ENCODE data around the gene LAMC1.

The LAMC1 gene

DNA sequence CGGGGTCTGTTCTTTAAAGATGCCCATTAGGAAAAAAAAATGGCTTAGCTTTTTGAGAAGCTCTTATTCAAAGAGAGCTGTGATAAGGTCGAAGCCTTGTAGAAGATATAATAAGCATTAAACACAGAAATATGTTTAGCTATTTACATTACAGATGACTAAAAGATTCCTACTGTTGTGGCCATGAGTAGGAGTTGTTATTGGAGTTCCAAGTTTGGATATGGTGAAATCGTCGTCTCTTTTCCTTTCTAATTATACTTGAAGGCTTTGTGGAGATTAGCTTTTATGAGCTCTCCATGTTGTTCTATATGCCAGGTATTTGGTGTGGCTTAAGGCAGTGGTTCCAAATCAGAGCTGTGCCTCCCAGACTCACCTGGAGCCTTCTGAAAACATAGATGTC, 82.9 kb downstream of the LAMC1 start:
- Mint-ChIP-seq H3K27ac (no peak overlapping the region), H3K36me3 (ENCODE audit: low read depth) (no peaks in the 10 kb centered on the region), H3K4me1 (ENCODE audit: low read depth) (peaks cover 14% of the 10 kb centered on the region), H3K4me3 (no peak overlapping the region), H3K9me3 (no peaks in the 10 kb centered on the region), H3K27me3 (no peaks in the 10 kb centered on the region)
- intact Hi-C loops (cut with micrococcal nuclease), result no loop called here

DNA sequence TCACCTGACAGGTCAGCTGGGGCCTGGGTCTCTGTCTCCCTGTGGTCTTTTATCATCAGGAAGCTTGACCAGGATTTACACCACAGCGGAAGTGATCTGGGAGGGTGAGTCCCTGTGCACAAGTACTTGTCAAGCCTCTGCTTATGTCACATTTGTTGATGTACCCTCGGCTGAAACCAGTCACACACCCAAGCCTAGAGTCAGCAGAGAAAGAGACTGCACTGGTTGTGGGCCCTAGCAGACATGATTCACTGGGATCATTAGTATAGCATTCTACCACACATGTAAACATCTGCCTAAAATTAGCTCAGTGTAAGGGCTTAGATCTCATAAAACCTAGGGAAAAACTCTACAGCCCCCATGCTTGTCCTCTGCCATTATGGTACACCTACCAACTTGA, 83.5 kb downstream of the LAMC1 start:
- peaks cover 11% of the 10 kb centered on the region for H3K4me1 Mint-ChIP-seq (ENCODE audit: low read depth)
- H3K4me3 Mint-ChIP-seq, result no peak overlapping the region
- no peaks in the 10 kb centered on the region for H3K27me3 Mint-ChIP-seq
- intact Hi-C loops (cut with micrococcal nuclease), result no loop called here
- H3K27ac Mint-ChIP-seq, result no peak overlapping the region
- no peaks in the 10 kb centered on the region for H3K9me3 Mint-ChIP-seq
- H3K36me3 Mint-ChIP-seq (ENCODE audit: low read depth), result no peaks in the 10 kb centered on the region

GRCh38 chr1:183110326-183110880, 87.2 kb downstream of the LAMC1 start:
- H3K36me3 Mint-ChIP-seq (ENCODE audit: low read depth), result no peaks in the 10 kb centered on the region
- intact Hi-C loops (cut with micrococcal nuclease), result no loop called here
- H3K4me3 Mint-ChIP-seq, result no peak overlapping the region
- H3K4me1 Mint-ChIP-seq (ENCODE audit: low read depth), result no peaks in the 10 kb centered on the region
- H3K27ac Mint-ChIP-seq, result no peak overlapping the region
- H3K9me3 Mint-ChIP-seq, result no peaks in the 10 kb centered on the region
- H3K27me3 Mint-ChIP-seq, result no peaks in the 10 kb centered on the region

DNA sequence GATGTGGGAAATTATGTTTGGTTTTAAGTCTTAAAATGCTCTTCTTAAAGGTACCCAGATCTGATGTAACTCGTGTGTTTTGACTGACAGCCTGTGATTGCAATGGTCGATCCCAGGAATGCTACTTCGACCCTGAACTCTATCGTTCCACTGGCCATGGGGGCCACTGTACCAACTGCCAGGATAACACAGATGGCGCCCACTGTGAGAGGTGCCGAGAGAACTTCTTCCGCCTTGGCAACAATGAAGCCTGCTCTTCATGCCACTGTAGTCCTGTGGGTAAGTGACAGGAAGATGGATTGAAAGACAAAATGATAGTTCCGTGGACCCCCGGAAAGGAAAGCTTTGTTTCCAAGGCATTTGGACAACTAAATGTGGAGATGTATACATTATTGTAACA, 91.2 kb downstream of the LAMC1 start:
- H3K4me3 Mint-ChIP-seq, result no peak overlapping the region
- intact Hi-C loops (cut with micrococcal nuclease), result no loop called here
- no peaks in the 10 kb centered on the region for H3K9me3 Mint-ChIP-seq
- H3K4me1 Mint-ChIP-seq (ENCODE audit: low read depth), result no peaks in the 10 kb centered on the region
- H3K27ac Mint-ChIP-seq, result no peak overlapping the region
- H3K36me3 Mint-ChIP-seq (ENCODE audit: low read depth), result no peaks in the 10 kb centered on the region
- H3K27me3 Mint-ChIP-seq, result no peaks in the 10 kb centered on the region

DNA sequence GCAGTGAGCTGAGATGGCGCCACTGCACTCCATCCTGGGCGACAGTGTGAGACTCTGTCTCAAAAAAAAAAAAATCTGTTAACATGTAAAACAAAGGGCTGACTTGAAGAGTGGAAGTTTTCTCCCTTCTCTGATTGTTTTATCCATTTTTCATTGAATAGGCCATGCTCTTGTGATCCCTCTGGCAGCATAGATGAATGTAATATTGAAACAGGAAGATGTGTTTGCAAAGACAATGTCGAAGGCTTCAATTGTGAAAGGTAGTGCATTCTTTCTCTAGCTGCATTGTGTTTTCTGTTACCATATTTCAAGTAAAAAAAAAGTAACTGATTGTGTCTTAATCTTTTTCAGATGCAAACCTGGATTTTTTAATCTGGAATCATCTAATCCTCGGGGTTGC, 93.2 kb downstream of the LAMC1 start:
- Mint-ChIP-seq H3K27ac (no peak overlapping the region), H3K4me3 (no peak overlapping the region)

DNA sequence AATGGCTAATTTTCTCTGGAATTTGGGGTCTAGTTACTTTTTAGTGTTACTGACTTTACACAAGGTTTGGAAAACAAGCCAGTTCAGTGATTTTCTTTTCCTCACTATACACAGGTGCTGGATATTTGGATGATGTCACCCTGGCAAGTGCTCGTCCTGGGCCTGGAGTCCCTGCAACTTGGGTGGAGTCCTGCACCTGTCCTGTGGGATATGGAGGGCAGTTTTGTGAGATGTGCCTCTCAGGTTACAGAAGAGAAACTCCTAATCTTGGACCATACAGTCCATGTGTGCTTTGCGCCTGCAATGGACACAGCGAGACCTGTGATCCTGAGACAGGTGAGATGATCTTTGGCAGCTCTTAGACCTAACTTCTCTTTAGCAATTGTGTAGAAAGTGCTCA, 98.4 kb downstream of the LAMC1 start:
- Mint-ChIP-seq H3K27ac (no peak overlapping the region), H3K9me3 (no peaks in the 10 kb centered on the region), H3K36me3 (ENCODE audit: low read depth) (peaks cover 7% of the 10 kb centered on the region), H3K4me3 (no peak overlapping the region), H3K27me3 (no peaks in the 10 kb centered on the region), H3K4me1 (ENCODE audit: low read depth) (no peaks in the 10 kb centered on the region)
- intact Hi-C loops (cut with micrococcal nuclease), result no loop called here

More for the DNA sequence above, 93.2 kb downstream of the LAMC1 start:
- H3K27me3 Mint-ChIP-seq, result no peaks in the 10 kb centered on the region
- no peaks in the 10 kb centered on the region for H3K9me3 Mint-ChIP-seq
- intact Hi-C loops (cut with micrococcal nuclease), result no loop called here
- no peaks in the 10 kb centered on the region for H3K4me1 Mint-ChIP-seq (ENCODE audit: low read depth)
- no peaks in the 10 kb centered on the region for H3K36me3 Mint-ChIP-seq (ENCODE audit: low read depth)

DNA sequence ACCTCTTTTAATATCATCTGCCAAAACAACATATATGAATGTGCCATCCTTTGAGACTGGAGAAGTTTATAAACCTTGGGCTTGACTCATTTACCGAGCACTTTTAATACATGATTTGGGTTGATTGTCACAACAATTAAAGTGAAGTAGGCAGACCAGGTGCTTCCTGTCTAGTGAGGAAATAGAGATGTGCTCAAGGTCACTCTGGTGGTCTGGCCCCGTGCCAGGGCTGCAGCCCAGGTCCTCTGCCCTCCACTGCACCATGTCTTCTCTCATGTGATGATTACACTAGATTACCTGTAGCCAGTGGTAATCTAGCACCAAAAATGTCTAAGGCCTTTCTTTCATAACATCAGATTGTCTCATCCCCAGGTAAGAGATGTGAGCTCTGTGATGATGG, 101.0 kb downstream of the LAMC1 start:
- Mint-ChIP-seq H3K36me3 (ENCODE audit: low read depth) (peaks cover 13% of the 10 kb centered on the region), H3K9me3 (no peaks in the 10 kb centered on the region), H3K27me3 (no peaks in the 10 kb centered on the region), H3K27ac (no peak overlapping the region), H3K4me1 (ENCODE audit: low read depth) (no peaks in the 10 kb centered on the region), H3K4me3 (no peak overlapping the region)
- intact Hi-C loops (cut with micrococcal nuclease), result no loop called here

DNA sequence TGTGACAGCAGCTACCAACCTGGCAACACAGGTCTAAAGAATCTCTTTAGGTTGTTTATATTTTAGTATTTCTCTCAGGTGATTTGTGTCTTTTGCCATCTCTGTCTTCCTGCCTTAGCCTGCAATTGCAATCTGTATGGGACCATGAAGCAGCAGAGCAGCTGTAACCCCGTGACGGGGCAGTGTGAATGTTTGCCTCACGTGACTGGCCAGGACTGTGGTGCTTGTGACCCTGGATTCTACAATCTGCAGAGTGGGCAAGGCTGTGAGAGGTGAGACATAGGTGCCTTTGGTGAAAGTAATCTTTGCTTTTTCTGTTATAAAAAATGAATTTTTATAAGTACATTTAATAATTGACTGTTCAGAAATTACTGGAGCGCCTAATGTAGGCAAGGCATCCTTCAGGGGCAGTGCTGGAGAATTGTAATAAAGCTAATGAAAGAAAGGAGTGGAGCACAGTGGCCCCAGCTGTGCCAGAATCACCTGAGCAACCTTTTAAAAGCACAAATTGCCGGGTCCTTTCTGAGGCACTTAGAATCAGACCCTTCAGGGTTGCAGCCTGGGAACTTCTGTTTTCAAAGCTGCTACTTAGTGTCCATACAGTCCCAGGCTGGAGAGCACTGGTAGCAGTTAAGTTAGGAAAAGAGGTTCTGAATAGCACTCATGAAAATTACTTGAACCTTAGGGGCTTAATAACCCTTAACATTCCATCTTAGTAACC, 102.2 kb downstream of the LAMC1 start:
- intact Hi-C loops (cut with micrococcal nuclease), result no loop called here

DNA sequence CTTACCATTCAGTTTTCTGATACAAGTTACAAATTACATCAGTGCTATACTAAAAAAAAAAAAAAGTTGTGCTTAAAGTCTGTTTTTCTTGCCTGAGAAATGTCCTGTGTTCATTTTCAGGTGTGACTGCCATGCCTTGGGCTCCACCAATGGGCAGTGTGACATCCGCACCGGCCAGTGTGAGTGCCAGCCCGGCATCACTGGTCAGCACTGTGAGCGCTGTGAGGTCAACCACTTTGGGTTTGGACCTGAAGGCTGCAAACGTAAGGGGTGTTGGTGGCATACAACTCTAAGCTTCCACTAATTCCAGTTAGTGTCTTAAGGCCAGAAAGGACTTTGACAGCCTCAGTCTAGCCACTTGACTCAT, 102.8 kb downstream of the LAMC1 start:
- H3K4me3 Mint-ChIP-seq, result no peak overlapping the region
- intact Hi-C loops (cut with micrococcal nuclease), result no loop called here
- H3K9me3 Mint-ChIP-seq, result no peaks in the 10 kb centered on the region
- H3K27me3 Mint-ChIP-seq, result no peaks in the 10 kb centered on the region
- no peak overlapping the region for H3K27ac Mint-ChIP-seq
- no peaks in the 10 kb centered on the region for H3K4me1 Mint-ChIP-seq (ENCODE audit: low read depth)
- H3K36me3 Mint-ChIP-seq (ENCODE audit: low read depth), result peaks cover 13% of the 10 kb centered on the region

More for the DNA sequence above, 102.2 kb downstream of the LAMC1 start:
- H3K27me3 Mint-ChIP-seq, result no peaks in the 10 kb centered on the region
- H3K4me3 Mint-ChIP-seq, result no peak overlapping the region
- no peaks in the 10 kb centered on the region for H3K9me3 Mint-ChIP-seq
- peaks cover 13% of the 10 kb centered on the region for H3K36me3 Mint-ChIP-seq (ENCODE audit: low read depth)
- no peak overlapping the region for H3K27ac Mint-ChIP-seq
- no peaks in the 10 kb centered on the region for H3K4me1 Mint-ChIP-seq (ENCODE audit: low read depth)

DNA sequence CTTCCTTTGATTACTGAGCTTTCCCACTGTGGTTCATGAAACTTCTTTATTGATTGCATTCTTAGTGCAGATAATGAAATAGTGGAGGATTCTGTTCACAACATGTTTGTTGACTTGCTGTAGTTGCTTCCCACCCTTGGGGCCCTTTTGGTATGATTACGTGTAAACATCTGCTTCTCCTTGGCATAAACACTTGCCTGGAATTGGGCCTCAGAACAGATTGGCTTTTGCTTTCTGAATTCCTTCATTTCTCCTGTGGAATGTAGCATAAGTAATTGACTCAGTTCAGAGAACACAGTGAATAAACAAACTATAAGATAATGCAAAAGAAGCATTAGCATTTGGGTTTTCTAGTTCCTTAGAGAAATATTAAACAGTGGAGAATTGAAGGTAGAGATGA, 103.3 kb downstream of the LAMC1 start:
- Mint-ChIP-seq H3K4me3 (no peak overlapping the region), H3K9me3 (no peaks in the 10 kb centered on the region), H3K4me1 (ENCODE audit: low read depth) (no peaks in the 10 kb centered on the region), H3K36me3 (ENCODE audit: low read depth) (peaks cover 13% of the 10 kb centered on the region), H3K27ac (no peak overlapping the region), H3K27me3 (no peaks in the 10 kb centered on the region)
- intact Hi-C loops (cut with micrococcal nuclease), result no loop called here

- no peaks in the 10 kb centered on the region for H3K4me1 Mint-ChIP-seq (ENCODE audit: low read depth)
- H3K9me3 Mint-ChIP-seq, result no peaks in the 10 kb centered on the region
- intact Hi-C loops (cut with micrococcal nuclease), result no loop called here
- H3K36me3 Mint-ChIP-seq (ENCODE audit: low read depth), result peaks cover 14% of the 10 kb centered on the region
- H3K4me3 Mint-ChIP-seq, result no peak overlapping the region
- no peak overlapping the region for H3K27ac Mint-ChIP-seq
- H3K27me3 Mint-ChIP-seq, result no peaks in the 10 kb centered on the region
Observed at GRCh38 chr1:183129921-183130690, 106.9 kb downstream of the LAMC1 start.

- intact Hi-C loops (cut with micrococcal nuclease), result no loop called here
- Mint-ChIP-seq H3K4me3 (no peak overlapping the region), H3K27ac (no peak overlapping the region), H3K36me3 (ENCODE audit: low read depth) (peaks cover 15% of the 10 kb centered on the region), H3K27me3 (no peaks in the 10 kb centered on the region), H3K9me3 (no peaks in the 10 kb centered on the region), H3K4me1 (ENCODE audit: low read depth) (no peaks in the 10 kb centered on the region)
Observed at GRCh38 chr1:183131166-183131565, 107.9 kb downstream of the LAMC1 start.

DNA sequence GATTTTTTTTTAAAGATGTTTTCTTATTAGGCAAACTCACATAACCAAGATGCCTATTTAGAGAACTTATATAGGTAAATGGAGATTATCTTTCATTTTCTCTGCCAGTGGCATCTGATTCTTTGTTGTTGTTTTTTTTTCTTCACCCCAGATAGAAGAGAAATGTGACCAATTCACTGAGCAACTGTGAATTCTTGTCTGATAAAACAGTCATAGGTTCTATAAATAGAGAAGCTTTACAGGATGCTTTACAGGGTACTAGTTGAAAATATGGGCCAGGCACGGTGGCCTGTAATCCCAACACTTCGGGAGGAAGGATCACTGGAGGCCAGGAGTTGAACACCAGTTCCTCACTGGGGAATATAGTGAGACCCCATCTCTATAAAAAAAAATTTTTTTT, 112.1 kb downstream of the LAMC1 start:
- Mint-ChIP-seq H3K9me3 (no peaks in the 10 kb centered on the region), H3K36me3 (ENCODE audit: low read depth) (peaks cover 8% of the 10 kb centered on the region)

GRCh38 chr1:183137782-183138181, 114.6 kb downstream of the LAMC1 start:
- H3K4me1 Mint-ChIP-seq (ENCODE audit: low read depth), result no peaks in the 10 kb centered on the region
- H3K27ac Mint-ChIP-seq, result no peak overlapping the region
- H3K4me3 Mint-ChIP-seq, result no peak overlapping the region
- H3K36me3 Mint-ChIP-seq (ENCODE audit: low read depth), result peaks cover 8% of the 10 kb centered on the region
- no peaks in the 10 kb centered on the region for H3K9me3 Mint-ChIP-seq
- intact Hi-C loops (cut with micrococcal nuclease), result no loop called here
- no peaks in the 10 kb centered on the region for H3K27me3 Mint-ChIP-seq

More for the DNA sequence above, 112.1 kb downstream of the LAMC1 start:
- Mint-ChIP-seq H3K4me1 (ENCODE audit: low read depth) (no peaks in the 10 kb centered on the region), H3K27me3 (no peaks in the 10 kb centered on the region), H3K4me3 (no peak overlapping the region), H3K27ac (no peak overlapping the region)
- intact Hi-C loops (cut with micrococcal nuclease), result no loop called here
